Measurements from ENCODE around the gene MARCHF7. TPM values are rescaled to one million over a fixed set of nuclear protein-coding genes. Genes with fewer than 3 reads are reported as not detected.
A peak's percentile ranks its signal among the peaks of the same experiment; 100 is the strongest.

The MARCHF7 gene
- total and polyA plus RNA-seq, 2 of the 13 experiments (the other 11 are each of a cell fraction or from before 2014, with no cell fraction given), result 32.8 to 88.5 TPM

DNA sequence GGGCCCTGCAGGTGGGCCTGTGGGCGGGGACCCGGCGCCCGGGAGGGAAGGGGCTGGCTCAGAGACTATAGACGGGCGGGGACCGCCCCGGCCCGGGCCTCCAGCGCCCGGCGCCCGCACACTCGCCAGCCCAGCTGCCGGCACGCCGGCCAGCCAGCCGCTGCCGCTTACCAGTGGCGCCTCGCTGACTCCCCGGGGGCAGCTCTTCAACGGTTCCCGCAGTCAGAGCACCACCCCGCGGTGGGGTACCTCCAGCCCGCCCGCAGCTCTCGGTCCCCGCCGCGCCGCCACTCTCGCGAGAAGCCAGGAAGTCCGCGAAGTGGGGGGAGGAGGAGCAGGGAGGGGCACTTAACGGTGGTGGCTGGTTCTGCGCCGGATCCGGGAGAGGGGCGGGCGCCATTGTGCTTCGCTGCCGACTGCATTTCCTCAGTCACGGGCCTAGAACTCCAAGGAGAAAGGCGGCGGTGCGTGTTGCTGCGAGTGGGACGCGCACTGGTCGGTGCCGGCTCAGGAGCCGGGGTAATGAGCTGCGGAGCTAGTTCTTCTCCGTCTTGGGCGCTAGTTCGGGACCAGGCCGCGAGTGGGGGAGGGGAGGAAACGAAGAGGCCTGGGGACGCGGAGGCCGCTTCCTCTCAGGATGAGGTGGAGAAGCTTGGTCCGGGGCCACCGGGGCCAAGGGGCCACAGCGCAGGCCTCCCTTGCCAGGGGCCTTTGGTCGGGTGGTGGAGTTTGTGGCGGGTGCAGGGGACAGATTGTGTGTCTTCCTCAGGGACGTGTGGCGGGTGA lies at the start of gene MARCHF7 (continued):
- TF ChIP-seq POLR2A (IDR thresholded peaks at IDR 0.05; ENCODE audit: insufficient read depth in 1 of 2, low read depth in 2 of 2, low read length in 2 of 2) (peak; percentile 98), ZNF552 (CRISPR knock-in tag; IDR thresholded peaks at IDR 0.05; ENCODE audit: borderline replicate concordance) (peak; percentile 84; the same call in 1 of the 2 replicates), SYNCRIP (IDR thresholded peaks at IDR 0.05; ENCODE audit: insufficient read depth, low read depth, low read length) (no peak), ZNF225 (CRISPR knock-in tag; IDR thresholded peaks at IDR 0.05) (peak; percentile 99), NFATC3 (CRISPR knock-in tag; IDR thresholded peaks at IDR 0.05) (peak; percentile 91; the same call in 1 of the 2 replicates), ZC3H4 (CRISPR knock-in tag; IDR thresholded peaks at IDR 0.05; ENCODE audit: borderline replicate concordance) (peak; percentile 92; the same call in 1 of the 2 replicates), JUND (CRISPR knock-in tag; IDR thresholded peaks at IDR 0.05) (no peak), FOSL1 (CRISPR knock-in tag; IDR thresholded peaks at IDR 0.05; ENCODE audit: borderline replicate concordance) (0 out of 2 replicates have a peak, but pooled peaks have one; percentile 41), ZNF7 (CRISPR knock-in tag; IDR thresholded peaks at IDR 0.05) (no peak; the same call in 1 of the 2 replicates), ZNF24 (IDR thresholded peaks at IDR 0.05) (peak; percentile 81), ELF3 (CRISPR knock-in tag; IDR thresholded peaks at IDR 0.05) (peak; percentile 89), ZNF724P (CRISPR knock-in tag; IDR thresholded peaks at IDR 0.05; ENCODE audit: borderline replicate concordance) (peak; percentile 93), SALL1 (CRISPR knock-in tag; IDR thresholded peaks at IDR 0.05) (peak; percentile 97), NR2F2 (IDR thresholded peaks at IDR 0.05; ENCODE audit: borderline replicate concordance, low read depth) (no peak), ZNF781 (CRISPR knock-in tag; IDR thresholded peaks at IDR 0.05; ENCODE audit: borderline replicate concordance, not compliant biosample characterization) (peak; percentile 99), FOXM1 (CRISPR knock-in tag; IDR thresholded peaks at IDR 0.05) (no peak; the same call in 1 of the 2 replicates), NFE2L1 (CRISPR knock-in tag; IDR thresholded peaks at IDR 0.05; ENCODE audit: borderline replicate concordance) (peak; percentile 87; the same call in 1 of the 2 replicates), ZNF484 (CRISPR knock-in tag; IDR thresholded peaks at IDR 0.05; ENCODE audit: borderline replicate concordance, low read depth) (peak; percentile 52; the same call in 1 of the 2 replicates)
- TF ChIP-seq, protein P1, sequence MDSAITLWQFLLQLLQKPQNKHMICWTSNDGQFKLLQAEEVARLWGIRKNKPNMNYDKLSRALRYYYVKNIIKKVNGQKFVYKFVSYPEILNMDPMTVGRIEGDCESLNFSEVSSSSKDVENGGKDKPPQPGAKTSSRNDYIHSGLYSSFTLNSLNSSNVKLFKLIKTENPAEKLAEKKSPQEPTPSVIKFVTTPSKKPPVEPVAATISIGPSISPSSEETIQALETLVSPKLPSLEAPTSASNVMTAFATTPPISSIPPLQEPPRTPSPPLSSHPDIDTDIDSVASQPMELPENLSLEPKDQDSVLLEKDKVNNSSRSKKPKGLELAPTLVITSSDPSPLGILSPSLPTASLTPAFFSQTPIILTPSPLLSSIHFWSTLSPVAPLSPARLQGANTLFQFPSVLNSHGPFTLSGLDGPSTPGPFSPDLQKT (CRISPR knock-in tag; IDR thresholded peaks at IDR 0.05; ENCODE audit: borderline replicate concordance), result no peak
- TF ChIP-seq, protein P2, sequence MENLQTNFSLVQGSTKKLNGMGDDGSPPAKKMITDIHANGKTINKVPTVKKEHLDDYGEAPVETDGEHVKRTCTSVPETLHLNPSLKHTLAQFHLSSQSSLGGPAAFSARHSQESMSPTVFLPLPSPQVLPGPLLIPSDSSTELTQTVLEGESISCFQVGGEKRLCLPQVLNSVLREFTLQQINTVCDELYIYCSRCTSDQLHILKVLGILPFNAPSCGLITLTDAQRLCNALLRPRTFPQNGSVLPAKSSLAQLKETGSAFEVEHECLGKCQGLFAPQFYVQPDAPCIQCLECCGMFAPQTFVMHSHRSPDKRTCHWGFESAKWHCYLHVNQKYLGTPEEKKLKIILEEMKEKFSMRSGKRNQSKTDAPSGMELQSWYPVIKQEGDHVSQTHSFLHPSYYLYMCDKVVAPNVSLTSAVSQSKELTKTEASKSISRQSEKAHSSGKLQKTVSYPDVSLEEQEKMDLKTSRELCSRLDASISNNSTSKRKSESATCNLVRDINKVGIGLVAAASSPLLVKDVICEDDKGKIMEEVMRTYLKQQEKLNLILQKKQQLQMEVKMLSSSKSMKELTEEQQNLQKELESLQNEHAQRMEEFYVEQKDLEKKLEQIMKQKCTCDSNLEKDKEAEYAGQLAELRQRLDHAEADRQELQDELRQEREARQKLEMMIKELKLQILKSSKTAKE (CRISPR knock-in tag; IDR thresholded peaks at IDR 0.05; ENCODE audit: borderline replicate concordance), result peak; percentile 81
- TF ChIP-seq, protein P3, sequence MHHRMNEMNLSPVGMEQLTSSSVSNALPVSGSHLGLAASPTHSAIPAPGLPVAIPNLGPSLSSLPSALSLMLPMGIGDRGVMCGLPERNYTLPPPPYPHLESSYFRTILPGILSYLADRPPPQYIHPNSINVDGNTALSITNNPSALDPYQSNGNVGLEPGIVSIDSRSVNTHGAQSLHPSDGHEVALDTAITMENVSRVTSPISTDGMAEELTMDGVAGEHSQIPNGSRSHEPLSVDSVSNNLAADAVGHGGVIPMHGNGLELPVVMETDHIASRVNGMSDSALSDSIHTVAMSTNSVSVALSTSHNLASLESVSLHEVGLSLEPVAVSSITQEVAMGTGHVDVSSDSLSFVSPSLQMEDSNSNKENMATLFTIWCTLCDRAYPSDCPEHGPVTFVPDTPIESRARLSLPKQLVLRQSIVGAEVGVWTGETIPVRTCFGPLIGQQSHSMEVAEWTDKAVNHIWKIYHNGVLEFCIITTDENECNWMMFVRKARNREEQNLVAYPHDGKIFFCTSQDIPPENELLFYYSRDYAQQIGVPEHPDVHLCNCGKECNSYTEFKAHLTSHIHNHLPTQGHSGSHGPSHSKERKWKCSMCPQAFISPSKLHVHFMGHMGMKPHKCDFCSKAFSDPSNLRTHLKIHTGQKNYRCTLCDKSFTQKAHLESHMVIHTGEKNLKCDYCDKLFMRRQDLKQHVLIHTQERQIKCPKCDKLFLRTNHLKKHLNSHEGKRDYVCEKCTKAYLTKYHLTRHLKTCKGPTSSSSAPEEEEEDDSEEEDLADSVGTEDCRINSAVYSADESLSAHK (CRISPR knock-in tag; IDR thresholded peaks at IDR 0.05; ENCODE audit: borderline replicate concordance), result no peak
- TF ChIP-seq, protein P4, sequence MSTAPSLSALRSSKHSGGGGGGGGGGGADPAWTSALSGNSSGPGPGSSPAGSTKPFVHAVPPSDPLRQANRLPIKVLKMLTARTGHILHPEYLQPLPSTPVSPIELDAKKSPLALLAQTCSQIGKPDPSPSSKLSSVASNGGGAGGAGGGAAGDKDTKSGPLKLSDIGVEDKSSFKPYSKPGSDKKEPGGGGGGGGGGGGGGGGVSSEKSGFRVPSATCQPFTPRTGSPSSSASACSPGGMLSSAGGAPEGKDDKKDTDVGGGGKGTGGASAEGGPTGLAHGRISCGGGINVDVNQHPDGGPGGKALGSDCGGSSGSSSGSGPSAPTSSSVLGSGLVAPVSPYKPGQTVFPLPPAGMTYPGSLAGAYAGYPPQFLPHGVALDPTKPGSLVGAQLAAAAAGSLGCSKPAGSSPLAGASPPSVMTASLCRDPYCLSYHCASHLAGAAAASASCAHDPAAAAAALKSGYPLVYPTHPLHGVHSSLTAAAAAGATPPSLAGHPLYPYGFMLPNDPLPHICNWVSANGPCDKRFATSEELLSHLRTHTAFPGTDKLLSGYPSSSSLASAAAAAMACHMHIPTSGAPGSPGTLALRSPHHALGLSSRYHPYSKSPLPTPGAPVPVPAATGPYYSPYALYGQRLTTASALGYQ (CRISPR knock-in tag; IDR thresholded peaks at IDR 0.05), result peak; percentile 60; the same call in 1 of the 2 replicates
